K562 (cell line): ENCODE results near the gene YBEY. TPM values are rescaled to one million over a fixed set of nuclear protein-coding genes. Genes with fewer than 3 reads are reported as not detected.

Experiments used
- CSDE1 ChIP-seq, 2 experiments: fragments of 450-650 bp; IDR thresholded peaks; 2 replicates each; pipeline ENCODE4 v1.6.1; 2016; ENCODE audit warnings: mild to moderate bottlenecking in 1 of 2
- FOXJ2 ChIP-seq: fragments of 200-800 bp; sonication (Bioruptor generic); IDR thresholded peaks from 2 replicates; pipeline ENCODE4 v1.6.1; 2016; ENCODE audit warnings: missing genetic modification characterization, missing compliant biosample characterization
- FOXK1 ChIP-seq: sonication (generic); formaldehyde crosslinking; IDR thresholded peaks from 2 replicates; pipeline ENCODE4 v1.8.0; 2022; ENCODE audit warnings: missing genetic modification reagents, mild to moderate bottlenecking, borderline replicate concordance
- HLTF ChIP-seq: fragments of 450-650 bp; IDR thresholded peaks from 2 replicates; pipeline ENCODE4 v1.6.1; 2016
- ID3 ChIP-seq, 2 experiments: fragments of 250-450 bp in 1 of 2; fragments of 450-650 bp in 1 of 2; sonication (Bioruptor Pico) in 1 of 2; IDR thresholded peaks; 2 replicates each; pipeline versions ENCODE4 v1.6.1 to v1.8.0; 2016 to 2021; ENCODE audit warnings: mild to moderate bottlenecking in 2 of 2, moderate library complexity in 2 of 2, missing compliant biosample characterization in 1 of 2, missing genetic modification characterization in 1 of 2
- MGA ChIP-seq: fragments of 450-650 bp; IDR thresholded peaks from 2 replicates; pipeline ENCODE4 v1.6.1; 2016; ENCODE audit warnings: mild to moderate bottlenecking, moderate library complexity
- NFXL1 ChIP-seq: fragments of 450-650 bp; formaldehyde crosslinking; IDR thresholded peaks from 2 replicates; pipeline ENCODE4 v1.4.0; 2021; ENCODE audit warnings: mild to moderate bottlenecking
- SOX6 ChIP-seq: fragments of 450-650 bp; IDR thresholded peaks from 2 replicates; pipeline ENCODE4 v1.6.1; 2014; ENCODE audit warnings: mild to moderate bottlenecking
- TAF1 ChIP-seq: IDR thresholded peaks from 2 replicates; pipeline ENCODE4 v1.6.1; 2011; ENCODE audit warnings: mild to moderate bottlenecking, low read length, moderate library complexity; ENCODE audit not compliant: insufficient read depth, control insufficient read depth, severe bottlenecking; ENCODE audit errors: extremely low read depth
- ZNF143 ChIP-seq: sonication (generic); formaldehyde crosslinking; IDR thresholded peaks from 2 replicates; pipeline ENCODE4 v1.9.0; 2022; ENCODE audit warnings: mild to moderate bottlenecking, missing genetic modification reagents
- polyA plus RNA-seq, 8 experiments: library from polyadenylated mRNA; depleted of rRNA in 4 of 8; stranded (reverse) in 5 of 8; unstranded in 3 of 8; fragments of >200 nt; fragmentation: Nextera tagmentation in 2 of 8; fragmentation: Illumina TruSeq in 1 of 8; extraction: Ambion mirVana in 2 of 8; extraction: Trizol in 1 of 8; gene quantifications; 2 replicates each; pipeline versions ENCODE4 v1.2.1 to v1.2.3, GENCODE V29; 2011 to 2014; ENCODE audit warnings: inconsistent platforms in 1 of 8, missing spikeins in 1 of 8
- total RNA-seq, 7 experiments: library from RNA; depleted of rRNA in 6 of 7; stranded (reverse); fragments of >200 nt in 6 of 7; fragmentation: Illumina TruSeq in 2 of 7; extraction: Trizol in 2 of 7; gene quantifications; 2 replicates each; pipeline versions ENCODE4 v1.2.1 to v1.2.3, GENCODE V29; 2011 to 2021; ENCODE audit warnings: low replicate concordance in 1 of 7

The YBEY gene
- total and polyA plus RNA-seq, 9 of the 15 experiments (the other 6 are each of a cell fraction or from before 2014, with no cell fraction given), result 6.4 to 28.0 (median 12.4) TPM

- peak; percentile 52 for TF ChIP-seq MGA
- no peak for TF ChIP-seq ID3 (CRISPR knock-in tag; IDR thresholded peaks at IDR 0.05)
- TF ChIP-seq ID3 (tag; IDR thresholded peaks at IDR 0.05), result 0 out of 2 replicates have a peak, but pooled peaks have one; percentile 21
- no peak for TF ChIP-seq ZNF143 (CRISPR knock-in tag)
- 0 out of 2 replicates have a peak, but pooled peaks have one; percentile 16 for TF ChIP-seq FOXK1
- TF ChIP-seq FOXJ2 (tag), result no peak
- TF ChIP-seq NFXL1 (CRISPR knock-in tag), result no peak
- TF ChIP-seq HLTF, result no peak
- no peak for TF ChIP-seq CSDE1 (IDR thresholded peaks at IDR 0.05)
- TF ChIP-seq TAF1, result peak; percentile 16
- TF ChIP-seq SOX6, result no peak
Measured at GRCh38 chr21:46322351-46323226, 36.4 kb downstream of the YBEY start (continued).
